Right lobe of liver (tissue), 4 donors: ENCODE measurements around the gene ZNF573.
"Not testable (repeated sequence)": the region's sequence is repeated elsewhere in the genome, so short reads cannot be mapped to it uniquely, and the experiment has no call there.

Experiments used
- CTCF ChIP-seq, 4 donors: fragments of 200-600 bp in 3 of 4; fragments of 450-650 bp in 1 of 4; IDR thresholded peaks; one replicate each; pipeline versions ENCODE4 v1.5.1 to v1.8.0; 2016 to 2022; ENCODE audit warnings: antibody characterized with exemption in 4 of 4, mild to moderate bottlenecking in 2 of 4
- POLR2A ChIP-seq: fragments of 450-650 bp; IDR thresholded peaks from one replicate; pipeline ENCODE4 v1.6.1; 2017; ENCODE audit warnings: antibody characterized with exemption, mild to moderate bottlenecking
- donor health status: DM: no; HTN: no; CAD: no.
- donor health status: DM: no; HTN: no; CAD: no.
- donor health status: DM: no; HTN: yes; CAD: no.

- TF ChIP-seq CTCF (IDR thresholded peaks at IDR 0.05); POLR2A: not testable (repeated sequence)
Observed at GRCh38 chr19:37757683-37758082, 21.7 kb downstream of the ZNF573 start.
